ENCODE results near the gene SHC2.
"Not testable (repeated sequence)": the region's sequence is repeated elsewhere in the genome, so short reads cannot be mapped to it uniquely, and the experiment has no call there.

Gene SHC2

GRCh38 chr19:468587-469256, 7.9 kb upstream of the SHC2 start:
- no peak for DNase-seq

DNA sequence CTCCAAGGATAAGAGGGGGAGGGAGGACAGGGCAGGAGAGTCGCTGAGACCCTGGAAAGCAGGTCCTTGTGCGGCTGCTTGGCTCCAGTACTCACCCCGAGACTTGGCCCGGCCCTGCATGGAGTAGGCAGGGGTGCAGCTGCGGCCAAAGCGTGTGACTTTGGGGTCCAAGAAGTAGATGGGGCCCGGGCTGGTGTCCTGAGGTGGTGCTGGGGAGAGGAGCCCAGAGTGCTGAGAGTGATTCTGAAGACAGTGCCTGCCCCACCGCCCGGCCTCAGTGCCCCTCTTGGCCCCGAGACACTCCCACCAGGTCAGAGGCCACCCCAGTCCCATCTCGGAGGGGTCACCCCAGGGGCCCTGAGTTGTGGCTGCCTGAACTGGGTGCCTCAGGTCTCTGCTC, 6.7 kb upstream of the SHC2 start:
- DNase-seq, result no peak

DNA sequence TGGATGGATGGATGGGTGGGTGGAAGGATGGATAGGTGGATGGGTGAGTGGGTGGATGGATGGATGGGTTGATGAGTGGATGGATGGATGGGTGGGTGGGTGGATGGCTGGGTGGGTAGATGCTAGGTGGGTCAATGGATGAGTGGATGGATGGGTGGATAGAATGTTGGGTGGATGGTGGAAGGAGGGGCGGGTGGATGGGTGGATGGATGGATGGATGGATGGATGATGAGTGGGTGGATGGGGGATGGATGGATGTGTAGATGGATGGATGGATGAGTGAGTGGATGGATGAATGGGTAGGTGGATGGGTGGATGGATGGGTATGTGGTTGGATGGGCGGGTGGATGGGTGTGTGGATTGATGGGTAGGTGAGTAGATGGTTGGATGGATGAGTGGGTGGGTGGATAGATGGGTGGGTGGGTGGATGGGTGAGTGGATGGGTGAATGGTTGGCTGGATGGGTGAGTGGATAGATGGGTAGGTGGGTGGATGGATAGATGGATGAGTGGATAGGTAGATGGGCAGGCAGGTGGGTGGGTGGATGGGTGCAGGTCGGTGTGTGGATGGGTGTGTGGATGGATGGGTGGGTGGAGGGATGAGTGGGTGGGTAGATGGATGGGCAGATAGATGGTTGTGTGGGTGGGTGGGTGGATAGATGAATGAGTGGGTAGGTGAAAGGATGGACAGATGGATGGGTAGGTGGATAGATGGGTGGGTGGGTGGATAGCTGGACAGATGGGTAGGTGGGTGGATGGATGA, 4.4 kb upstream of the SHC2 start:
- DNase-seq, result no peak

GRCh38 chr19:464208-464545, 3.3 kb upstream of the SHC2 start:
- DNase-seq, result no peak

DNA sequence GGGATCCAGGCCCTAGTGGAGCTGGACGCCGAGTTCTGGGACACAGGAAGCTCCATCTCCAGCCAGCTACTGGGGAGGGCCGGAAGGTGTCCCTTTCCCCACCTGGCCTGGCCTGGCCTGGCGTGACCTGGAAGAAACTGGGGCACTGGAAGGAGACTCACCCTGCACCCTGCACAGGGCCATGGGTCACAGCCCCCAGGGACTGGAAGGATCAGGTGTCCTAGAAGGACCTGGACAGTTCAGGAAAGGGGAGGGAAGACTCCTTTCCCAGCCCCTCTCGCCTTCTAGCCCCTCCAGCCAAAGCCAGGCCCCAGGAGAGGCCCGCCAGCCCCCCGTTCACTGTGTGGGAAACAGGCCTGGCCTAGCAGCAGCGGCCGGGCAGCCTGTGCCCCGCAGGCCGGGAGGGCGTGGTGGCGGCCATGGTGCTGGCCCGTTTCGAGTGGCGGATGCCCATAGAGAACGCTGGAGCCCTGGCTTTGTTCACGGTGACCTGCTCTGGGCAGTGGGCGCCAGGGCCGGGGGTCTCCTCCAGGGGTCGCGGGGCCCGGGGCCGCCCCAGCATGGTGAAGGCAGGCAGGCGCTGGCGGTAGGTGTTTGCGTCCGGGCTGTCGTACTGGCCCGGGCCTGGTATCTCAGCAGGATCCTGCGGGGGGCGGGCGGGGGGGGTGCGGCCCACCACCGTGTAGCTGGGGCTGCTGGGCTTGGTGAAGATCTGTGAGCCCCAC, 2.8 kb upstream of the SHC2 start:
- DNase-seq, result no peak

DNA sequence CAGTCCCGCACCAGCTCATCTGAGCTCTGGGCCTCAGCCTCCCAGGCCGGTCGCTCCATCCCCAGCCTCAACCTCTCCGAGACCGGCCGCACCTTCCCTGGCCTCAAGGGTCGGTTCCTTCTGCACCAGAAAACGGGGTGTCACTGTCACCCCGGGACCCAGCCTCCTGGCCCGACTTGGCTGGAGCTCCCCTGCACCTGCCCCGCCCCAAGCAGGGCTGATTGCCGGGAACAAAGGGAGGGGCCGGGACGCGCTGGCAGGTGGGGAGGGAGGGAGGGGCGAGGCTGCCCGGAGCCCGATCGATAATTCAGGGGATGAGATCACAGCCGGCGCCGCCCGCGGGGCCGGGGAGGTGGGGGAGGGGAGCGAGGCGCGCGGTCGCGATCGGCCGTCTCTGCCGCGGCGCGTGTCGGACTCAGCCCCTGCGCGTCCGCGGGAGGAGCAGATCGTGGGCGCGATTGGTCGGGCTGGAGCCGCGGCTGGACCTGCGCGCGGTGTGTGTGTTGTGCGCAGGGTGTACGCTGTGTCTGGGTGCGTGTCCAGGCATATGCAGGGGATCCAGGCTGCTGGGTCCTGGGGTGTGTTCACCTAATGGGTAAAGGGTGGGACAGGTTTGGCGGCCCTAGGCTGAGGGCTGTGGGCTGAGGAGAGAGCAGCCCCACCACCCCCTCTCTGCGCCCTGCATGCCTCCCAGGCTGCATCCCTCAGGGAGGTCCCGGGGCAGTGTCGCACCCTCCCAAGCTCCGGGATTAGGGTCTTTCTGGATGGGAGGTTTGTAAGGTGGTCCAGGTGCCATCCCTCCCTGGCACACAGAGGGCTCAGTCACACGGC, 1.1 kb upstream of the SHC2 start:
- DNase-seq, result no peak

GRCh38 chr19:459724-460511, 915 bp downstream of the SHC2 start:
- no peak for DNase-seq

DNA sequence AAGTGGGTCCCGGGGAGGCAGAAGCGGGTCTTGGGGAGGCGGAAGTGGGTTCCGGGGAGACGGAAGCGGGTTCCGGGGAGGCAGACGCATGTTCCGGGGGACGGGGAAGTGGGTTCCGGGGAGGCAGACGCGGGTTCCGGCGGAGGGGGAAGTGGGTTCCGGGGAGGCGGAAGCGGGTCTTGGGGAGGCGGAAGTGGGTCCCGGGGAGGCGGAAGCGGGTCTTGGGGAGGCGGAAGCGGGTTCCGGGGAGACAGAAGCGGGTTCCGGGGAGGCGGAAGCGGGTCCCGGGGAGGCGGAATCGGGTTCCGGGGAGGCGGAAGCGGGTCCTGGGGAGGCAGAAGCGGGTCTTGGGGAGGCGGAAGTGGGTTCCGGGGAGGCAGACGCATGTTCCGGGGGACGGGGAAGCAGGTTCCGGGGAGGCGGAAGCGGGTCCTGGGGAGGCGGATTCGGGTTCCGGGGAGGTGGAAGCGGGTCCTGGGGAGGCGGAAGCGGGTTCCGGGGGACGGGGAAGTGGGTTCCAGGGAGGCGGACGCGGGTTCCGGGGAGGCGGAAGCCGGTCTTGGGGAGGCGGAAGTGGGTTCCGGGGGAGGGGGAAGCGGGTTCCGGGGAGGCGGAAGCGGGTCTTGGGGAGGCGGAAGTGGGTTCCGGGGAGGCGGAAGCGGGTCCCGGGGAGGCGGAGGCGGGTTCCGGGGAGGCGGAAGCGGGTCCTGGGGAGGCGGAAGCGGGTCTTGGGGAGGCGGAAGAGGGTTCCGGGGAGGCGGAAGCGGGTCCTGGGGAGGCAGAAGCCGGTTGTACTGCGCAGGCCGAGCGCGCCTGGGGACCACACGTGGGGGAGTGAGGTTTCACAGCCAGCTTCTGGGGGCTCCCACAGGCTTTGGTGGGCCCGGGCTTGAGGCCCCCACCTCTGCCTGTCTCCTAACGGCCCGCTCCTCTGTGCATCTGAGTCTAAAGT, 2.5 kb downstream of the SHC2 start:
- no peak for DNase-seq

DNA sequence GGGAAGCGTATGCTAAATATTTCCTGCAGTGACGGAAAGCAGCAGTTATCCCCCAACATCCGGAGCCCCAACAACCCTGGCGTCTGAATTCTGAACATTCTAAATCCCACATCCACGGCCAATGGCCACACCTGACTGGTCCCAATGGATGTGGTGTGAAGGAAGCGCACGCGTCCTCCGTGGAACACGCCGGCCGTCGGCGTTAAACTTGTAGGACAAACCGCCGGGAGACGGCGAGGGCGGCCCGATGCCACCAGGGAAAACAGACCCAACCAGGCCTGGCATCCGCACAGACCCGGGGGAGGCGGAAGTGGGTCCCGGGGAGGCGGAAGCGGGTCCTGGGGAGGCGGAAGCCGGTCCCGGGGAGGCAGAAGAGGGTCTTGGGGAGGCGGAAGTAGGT, 3.2 kb downstream of the SHC2 start:
- DNase-seq, result no peak

DNA sequence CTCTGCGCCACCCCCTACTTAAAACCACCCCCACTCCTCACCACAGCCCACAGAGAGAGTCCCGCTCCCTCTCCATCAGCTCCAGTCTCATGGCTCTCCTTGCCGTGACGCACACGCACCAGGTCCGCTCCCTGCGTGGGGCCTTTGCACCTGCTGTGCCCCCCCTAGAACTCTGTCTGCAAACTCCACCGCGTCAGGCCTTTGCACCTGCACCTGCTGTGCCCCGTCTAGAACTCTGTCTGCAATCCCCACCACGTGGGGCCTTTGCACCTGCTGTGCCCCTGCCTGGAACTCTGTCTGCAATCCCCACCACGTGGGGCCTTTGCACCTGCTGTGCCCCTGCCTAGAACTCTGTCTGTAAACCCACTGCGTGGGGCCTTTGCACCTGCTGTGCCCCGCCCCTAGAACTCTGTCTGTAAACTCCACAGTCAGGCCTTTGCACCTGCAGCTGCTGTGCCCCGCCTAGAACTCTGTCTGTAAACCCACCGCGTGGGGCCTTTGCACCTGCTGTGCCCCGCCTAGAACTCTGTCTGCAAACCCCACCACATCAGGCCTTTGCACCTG, 4.2 kb downstream of the SHC2 start:
- DNase-seq, result no peak

GRCh38 chr19:455851-456546, 4.8 kb downstream of the SHC2 start:
- DNase-seq, result no peak

DNA sequence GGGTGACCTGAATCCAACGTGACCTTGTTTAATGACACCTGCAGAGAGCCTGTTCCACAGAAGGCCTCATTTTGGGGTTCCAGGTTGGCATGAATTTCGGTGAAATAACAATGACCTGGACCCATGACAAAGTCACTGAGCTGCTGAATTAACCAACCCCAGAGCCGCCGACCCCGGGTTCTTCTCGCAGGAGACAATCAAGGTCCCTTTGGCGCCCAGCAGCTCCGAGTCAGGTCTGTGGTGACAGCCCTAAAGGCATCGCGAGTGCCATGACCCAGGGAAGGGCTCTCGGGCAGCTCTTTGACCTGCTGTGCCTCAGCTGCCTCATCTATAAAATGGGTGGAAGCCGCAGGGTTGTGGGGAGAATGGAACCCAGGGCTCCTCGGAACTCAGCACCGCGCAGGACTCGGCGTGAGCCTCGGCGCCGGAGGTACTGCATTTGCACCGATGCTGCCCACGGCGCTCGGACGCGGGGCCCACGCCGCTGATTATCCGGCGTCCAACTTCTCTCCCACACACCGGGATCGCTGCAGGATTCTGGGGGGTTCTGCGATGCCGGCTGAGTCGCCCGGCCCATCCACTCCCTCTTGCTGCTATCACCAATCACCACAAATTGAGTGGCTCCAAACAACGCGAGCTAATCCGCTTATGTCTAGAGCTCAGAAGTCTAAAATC, 5.7 kb downstream of the SHC2 start:
- no peak for DNase-seq

- DNase-seq, result no peak
Observed at GRCh38 chr19:453606-454005, 7.2 kb downstream of the SHC2 start.

GRCh38 chr19:452829-453228, 8.0 kb downstream of the SHC2 start:
- DNase-seq, result no peak

DNA sequence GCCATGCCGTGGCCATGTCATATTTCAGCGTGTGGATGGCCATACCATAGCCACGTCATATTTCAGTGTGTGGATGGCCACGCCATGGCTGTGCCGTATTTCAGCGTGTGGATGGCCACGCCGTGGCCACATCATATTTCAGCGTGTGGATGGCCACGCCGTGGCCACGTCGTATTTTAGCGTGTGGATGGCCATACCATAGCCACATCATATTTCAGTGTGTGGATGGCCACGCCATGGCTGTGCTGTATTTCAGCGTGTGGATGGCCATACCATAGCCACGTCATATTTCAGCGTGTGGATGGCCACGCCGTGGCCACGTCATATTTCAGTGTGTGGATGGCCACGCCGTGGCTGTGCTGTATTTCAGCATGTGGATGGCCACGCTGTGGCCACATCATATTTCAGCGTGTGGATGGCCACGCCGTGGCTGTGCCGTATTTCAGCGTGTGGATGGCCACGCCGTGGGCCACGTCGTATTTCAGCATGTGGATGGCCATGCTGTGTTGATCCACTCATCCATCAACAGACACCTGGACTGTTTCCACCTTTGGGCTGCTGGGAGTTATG, 9.8 kb downstream of the SHC2 start:
- DNase-seq, result not testable (repeated sequence)

DNA sequence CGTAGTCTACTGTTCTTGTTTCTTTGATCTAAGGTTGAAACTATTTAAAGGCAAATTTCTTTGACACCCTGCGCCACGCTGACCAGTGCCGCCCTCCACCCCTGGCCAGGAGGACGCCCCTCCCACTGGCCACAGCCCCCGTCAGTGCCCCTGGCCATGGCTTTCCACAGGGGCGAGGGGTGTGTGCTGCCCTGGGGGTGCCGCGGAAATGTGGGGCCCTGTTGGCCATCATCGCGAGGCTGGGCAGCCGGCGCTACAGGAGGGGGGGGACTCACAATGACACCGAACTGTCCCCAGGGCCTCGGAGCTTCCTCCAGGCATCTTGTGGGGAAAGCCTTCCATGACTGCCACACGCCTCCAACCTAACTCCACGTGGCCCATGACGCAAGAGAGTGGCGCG, 10.9 kb downstream of the SHC2 start:
- no peak for DNase-seq

- no peak for DNase-seq
Observed at GRCh38 chr19:447816-448560, 12.8 kb downstream of the SHC2 start.

DNA sequence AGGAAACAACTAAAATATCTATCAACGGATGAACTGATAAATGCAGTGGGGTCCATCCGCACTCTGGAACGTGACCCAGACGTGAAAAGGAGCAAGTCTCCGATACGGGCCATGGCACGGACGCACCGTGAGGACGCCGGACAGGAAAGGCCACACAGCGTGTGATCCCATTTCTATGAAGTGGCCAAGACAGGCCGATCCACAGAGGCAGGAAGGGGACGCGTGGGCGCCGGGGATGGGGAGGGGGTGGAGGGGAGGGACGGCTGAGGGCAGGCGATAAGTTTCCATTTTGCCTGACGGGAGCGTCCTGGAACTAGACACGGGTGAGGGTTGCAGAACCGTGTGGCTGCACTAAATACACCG, 13.8 kb downstream of the SHC2 start:
- DNase-seq, result no peak

All from CD4-positive, alpha-beta T cell treated with Interleukin-4 for 4 hours (primary cell).